HG02759 (cell line): Measurements from ENCODE around the gene FOXJ1.

ENCODE experiments used
- ATAC-seq: cut with Tn5 transposase; IDR thresholded peaks from one replicate; pipeline ENCODE4 v1.9.1; 2021; ENCODE audit warnings: mild to moderate bottlenecking, moderate library complexity; ENCODE audit not compliant: unreplicated experiment

FOXJ1 gene

DNA sequence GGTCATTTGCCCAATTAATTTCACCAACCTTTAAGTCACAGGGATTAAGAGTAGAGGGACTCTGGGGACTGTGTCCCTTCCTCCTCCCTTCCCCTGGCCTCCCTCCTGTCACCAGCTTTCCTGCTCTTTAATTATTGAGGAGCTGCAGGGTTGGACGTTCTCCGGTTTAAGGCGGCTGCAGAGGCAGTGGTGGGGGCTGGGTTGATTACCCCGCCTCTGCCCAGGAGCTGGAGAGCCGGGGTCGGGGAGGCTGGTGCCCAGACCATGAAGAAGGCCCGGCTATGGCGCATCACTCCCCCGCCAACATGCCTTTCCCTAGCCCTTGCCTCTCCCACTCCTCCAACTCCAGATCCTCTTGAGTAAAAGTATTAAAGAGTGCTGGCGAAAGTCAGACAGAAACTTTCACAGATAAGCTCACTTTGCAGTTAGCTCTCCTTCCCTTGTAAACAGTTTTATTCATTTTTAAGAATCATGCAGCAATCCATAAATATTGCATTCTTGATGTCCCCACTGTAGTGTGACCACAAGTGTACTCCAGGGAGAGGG, 1.1 kb upstream of the FOXJ1 start:
- ATAC-seq: no peak

DNA sequence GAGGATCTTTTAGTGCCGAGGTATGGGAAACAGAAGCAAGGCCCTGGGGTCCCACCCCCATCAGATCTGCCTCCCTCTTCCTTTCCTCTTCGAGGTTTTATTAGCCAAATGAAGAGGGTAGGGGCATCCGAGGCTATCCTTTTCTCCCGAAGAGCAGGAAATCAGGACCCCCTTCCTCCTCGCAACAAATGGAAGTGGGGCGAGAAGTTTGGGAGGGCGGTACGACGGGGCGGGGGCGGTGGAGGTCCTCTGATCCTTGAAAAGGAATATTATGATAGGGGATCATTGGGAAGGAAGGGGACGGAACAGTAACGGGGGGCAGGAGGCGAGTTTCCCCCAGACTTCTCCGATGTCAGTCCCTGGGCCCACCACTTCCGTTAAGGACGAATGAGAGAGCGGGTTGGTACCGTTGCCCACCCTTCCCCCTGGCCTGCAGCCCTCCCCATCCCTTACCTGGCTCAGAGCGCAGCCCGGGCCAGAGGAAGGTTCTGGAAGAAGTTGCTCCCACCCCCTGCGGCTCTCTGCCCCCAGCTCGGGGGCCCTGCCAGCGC, 309 bp downstream of the FOXJ1 start:
- peak; percentile 14 for ATAC-seq

DNA sequence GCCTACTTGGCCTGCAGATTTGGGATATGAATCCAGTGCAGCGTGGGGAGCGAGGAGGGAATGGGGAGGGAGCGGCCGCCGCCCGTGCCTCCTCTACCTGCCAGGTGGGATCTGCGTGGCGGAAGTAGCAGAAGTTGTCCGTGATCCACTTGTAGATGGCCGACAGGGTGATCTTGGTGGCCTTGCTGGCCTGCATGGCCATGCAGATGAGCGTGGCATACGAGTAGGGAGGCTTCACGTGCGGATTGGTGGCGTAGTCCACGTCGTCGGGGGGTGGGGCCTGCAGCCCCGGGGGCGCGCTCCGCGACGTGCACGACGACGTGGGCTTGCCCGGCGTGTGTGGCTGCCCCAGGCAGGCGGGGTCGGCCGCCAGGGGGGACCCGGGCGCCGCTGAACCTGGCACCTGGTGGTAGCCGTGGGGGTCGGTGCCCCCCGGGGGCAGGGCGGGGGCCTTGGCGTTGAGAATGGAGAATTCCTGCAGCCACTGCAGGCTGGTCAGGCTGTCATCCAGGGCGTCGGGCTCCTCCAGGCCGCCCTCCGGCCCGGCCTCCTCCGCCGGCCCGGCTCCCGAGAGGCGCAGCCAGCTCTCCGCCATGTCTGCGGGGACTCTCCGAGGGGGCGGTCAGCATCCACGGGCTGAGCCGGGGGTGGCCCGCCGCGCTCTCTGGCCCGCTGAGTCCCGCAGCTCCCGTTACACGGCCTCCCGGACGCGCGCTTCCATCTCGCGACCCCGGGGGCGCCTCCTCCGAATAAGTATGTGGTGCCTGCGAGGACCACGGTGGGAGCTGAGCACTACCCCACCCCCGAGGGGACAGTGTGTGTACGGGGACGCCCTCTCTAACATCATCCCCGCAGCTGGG, 1.0 kb downstream of the FOXJ1 start:
- no peak for ATAC-seq

DNA sequence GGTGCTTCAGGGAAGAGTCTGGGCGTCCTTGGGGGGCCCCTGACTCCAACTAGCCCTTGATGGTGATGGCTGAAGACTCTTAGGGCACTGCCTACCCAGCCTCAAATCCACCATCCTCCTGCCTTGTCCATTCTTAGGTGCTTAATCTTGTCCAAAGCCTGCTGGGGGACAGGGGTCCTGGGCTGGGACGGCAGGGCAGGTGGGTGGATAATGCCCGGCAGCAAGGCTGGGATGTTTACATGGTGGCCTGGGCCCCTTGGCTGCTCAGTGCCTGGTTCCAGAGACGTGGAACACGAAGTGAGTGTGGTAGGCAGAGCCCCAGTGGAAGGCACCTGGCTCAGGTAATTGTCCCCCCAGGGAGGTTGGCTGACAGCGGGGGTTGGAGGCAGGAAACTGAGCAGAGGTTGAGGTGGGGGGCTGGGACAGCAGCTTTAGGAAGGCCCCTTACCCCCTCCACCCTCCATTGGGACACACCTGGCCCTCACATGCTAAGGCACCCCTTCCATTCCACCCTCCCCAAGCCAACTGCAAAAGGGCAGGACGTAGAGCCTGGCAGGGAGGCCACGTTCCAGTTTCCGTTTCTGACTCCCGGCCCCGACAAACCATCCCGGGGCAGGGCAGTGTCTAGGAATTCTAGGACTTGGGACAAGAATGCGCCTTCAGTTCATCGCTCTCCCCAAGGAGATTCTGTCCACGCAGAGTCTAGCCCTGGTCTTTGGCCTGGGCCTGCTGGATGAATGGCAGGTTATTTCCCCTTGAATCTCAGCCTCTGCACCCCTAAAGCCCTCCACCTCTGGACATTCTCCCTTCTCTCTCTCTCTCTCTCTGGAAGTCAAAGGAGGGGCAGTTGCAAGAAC, 1.9 kb downstream of the FOXJ1 start:
- ATAC-seq: no peak

DNA sequence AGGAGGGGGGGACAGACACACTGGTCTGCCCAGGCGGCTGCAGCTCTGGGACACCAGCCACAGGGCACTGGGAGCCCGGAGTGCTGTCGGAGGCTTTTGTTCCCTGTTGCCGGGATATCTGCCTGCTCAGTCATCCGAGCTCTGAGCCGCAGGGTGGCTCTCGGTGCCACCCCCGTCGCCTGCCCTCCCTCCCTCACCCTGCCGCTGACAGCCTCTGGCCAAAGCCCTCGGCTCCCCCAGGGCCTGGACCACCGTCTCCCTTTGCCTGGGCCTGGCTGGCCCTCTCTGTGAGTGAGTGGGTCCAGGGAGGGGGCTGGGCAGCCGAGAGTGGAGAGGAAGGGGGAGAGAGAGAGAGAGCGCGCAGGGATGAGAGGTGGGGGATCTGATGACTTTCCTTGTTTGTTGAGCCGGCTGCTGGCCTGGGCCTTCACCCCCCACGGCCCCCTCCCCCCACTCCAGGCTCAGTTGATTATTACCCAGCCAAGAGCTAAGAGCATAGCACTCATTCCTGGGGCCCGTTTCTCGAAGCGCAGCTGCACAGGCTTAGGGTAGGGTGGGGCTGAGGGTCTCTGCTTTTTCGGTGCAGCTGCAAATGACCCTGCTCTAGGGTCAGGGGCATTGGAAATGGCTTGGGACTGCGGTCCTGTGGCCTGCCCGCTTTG, 2.7 kb downstream of the FOXJ1 start:
- no peak for ATAC-seq

DNA sequence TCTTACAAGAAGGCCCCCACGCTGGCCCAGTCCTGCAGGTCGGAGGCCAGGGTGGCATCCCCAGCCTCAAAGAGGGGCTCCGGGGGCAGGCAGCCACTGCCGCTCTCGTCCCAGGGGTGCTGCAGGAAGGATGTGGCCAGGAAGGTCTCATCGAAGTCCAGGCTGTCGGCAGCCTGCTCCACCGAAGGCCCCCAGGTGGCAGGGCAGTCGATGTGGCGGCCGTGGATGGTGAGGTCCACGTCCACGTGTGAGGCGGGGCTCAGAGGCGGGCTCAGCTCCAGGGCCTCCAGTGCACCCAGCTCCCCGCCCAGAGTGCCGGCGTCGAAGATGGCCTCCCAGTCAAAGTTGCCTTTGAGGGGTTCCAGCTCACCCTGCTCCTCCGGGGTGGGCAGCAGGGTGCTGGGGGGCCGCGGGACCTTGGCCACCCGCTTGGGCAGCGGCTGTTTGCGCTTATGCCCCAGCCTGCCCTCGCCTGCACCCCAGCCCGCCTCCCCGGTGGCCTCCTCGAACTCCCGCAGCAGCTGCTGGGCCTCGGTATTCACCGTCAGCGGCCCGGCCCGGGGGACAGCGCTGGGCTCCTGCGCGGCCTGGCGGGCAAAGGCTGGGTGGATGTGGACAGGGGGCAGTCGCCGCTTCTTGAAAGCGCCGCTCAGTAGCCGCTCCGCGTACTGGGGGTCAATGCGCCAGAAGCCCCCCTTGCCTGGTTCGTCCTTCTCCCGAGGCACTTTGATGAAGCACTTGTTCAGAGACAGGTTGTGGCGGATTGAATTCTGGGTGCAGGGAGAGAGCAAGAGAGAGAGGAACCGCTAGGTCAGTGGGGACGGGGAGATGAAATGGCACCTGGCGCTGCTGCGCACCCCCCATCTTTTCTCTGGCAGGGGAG, 3.5 kb downstream of the FOXJ1 start:
- ATAC-seq: no peak

DNA sequence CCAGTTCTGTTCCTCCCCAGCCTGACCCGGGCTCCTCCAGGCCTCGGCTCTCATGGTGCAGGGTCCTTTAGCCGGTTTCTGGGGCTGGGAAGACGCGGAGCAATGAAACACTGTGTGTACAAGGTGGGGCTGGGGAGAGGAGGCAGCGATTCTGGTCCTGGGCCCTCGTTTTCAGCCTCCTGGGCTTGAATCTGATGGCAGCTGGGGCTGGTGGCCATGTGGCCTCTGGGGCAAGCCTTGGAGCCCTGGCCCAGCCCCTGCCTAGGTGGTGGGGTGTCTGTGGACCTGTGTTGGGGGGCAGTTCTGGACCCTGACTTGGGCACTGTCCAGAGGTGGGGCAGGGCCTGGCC, 4.1 kb downstream of the FOXJ1 start:
- no peak for ATAC-seq

DNA sequence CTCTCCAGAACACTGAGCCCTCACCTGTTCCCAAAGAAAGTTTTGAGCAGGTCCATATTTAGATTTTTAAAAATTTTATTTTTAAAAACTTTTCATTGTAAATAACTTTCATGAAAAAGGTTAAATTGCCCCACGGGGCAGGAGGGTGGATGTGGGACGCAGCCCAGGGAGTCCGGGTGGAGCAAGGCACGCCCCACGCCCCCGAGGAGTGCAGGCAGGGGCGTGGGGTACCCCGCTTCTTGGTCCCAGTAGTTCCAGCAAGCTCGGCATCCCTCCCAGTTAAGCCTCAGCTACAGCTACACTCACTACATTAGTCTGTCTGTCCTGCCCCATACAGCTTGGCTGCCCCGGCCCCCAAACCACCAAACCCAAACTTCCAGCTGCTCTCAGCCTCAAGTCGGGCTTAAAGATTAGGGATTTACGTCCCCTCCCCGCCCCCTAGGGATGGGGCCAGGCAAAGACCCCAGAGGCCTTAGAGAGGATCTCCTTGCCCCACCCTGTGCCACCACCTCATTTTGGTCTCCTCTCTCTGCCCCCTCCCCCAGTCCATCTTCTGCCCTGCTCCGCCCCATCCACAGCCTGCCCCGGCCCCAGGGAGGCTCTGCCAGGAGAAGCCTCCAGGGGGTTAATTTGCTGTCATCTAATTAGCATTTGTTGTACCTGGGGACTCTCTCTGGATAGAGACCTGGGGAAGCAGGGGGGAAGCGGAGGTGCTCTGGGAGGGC, 4.6 kb downstream of the FOXJ1 start:
- no peak for ATAC-seq

DNA sequence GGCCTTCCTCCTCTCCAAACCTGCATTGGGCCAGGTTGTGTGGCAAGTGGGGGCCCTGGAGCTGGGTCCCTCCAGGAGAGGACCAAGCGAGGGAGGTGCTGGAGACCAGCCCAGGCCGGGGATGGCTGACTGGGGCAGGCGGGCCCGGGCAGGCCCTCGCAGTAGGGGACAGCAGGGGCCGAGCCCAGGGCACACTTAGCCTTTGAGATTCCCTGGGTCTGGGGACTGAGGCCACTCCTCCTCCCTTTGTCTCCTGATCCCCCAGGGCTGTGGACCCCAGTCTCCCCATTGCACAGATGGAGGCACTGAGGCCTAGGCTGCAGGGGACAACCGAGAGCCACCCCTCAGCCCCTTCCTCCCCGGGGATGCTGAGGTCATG, 5.2 kb downstream of the FOXJ1 start:
- ATAC-seq: no peak

DNA sequence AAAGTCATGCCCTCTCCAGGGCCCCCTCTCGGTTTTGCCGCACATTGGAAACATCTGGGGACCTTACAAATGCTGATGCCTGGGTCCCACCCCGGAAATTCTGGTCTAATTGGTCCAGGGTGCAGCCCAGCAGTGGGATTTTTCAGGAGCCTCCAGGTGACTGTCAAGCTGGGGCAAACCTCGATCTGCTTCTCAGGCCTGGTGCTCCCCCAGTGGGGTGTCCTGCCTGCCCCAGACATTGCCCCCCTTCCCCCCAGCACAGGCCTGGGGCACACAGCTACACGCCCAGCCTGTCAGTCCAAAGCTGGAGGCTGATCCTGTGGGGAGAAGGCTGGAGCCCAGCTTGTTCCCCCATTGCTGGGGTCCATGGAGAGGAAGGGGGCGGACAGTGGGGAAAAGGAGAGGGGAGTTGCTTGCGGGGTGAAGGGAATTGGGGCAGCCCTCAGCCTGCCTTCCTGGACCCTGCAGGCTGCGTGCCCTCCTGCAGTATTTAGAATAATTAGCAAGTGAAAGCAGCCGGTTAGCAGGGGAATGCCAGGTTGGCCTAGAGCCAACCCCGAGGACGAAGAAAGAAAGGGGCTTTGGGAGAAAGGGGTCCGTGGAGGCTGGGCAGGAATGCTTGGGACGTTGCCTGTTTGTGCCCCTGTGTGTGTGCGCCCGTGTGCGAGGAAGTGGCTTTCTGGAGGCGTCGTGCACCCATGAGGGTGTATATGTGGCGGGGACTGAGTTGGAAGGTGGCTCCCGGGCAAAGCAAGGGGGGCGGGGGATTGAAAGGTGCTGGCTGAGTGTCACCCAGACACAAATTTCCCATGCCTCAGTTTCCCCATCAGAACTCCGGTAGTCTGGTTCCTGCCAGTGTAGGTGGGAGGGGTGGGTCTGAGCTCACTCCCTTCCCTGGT, 5.9 kb downstream of the FOXJ1 start:
- ATAC-seq: no peak

DNA sequence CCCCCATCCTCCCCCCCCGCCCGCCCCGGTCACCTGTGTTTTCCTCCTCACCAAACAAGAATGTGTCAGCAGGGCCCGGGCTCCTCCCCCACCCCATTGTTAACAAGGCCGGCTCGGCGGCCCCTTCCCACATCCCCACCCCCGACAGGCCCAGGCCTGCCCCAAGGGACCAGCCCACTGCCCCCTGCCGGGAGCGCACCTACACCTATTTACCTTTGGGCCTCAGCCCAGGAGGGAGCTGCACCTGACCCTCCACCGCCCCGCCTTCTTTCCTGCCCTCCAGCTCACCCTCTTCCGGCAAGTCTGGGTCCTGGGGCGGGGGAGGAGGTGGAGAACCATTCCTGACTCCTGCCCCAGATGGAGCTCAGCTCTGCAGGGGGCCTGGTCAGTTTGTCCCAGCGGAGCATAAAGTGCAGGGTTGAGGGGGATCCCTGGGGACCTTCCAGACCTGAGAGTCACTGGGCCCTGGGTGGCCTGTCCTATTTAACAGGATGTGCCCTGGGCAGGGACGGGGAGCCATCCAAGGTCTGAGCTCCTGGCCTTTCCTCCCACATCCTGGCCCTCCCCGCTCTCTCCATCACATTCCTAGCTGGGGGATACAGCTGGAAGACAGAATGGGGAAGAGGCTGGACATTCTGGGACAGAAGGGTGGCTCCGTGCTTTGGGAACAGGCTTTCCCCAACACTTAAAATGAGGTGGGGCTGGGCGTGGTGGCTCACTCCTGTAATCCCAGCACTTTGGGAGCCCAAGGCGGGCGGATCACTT, 8.3 kb downstream of the FOXJ1 start:
- ATAC-seq: no peak

DNA sequence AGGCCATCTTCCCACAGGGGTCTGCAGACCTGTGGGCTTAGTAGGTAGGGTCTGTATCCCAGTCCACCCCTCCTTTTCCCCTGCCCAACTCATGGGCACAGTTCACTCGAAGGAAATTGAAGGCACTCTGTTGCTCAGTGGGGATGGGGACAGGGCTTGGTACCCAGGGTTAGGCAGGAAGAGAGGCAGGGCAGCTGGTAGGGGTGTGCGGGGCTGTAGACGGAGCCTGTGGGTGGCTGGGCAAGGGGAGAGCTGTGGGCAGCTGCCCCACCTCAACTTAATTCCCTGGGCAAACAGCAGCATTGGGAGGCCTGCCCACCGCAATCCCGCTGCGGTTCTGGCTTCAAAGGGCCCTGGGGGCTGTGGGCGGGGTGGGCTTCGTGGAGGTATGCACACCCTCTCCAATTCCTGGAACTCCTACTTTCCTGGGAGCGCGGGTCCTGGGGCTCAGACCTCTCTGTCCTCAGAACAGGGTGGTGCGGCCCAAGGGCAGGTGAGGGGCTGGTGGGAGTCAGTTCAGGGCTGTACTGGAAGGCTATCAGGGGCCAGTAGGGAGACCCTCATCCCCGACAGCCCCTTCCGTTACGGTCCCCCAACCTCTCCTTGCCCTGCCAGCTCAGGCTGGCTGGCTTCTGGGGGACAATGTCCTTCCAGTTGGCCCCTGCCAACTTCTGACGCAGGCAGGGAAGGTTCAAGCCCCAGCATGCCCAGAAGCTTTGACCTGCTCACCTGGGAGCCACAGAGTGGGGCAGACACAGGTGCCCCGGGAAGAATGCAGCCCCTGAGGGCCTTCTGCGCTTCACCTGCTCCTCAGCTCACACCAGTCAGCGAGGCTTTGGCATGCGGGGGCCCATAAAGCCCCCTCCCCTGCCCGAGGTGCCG, 9.1 kb downstream of the FOXJ1 start:
- ATAC-seq: no peak

DNA sequence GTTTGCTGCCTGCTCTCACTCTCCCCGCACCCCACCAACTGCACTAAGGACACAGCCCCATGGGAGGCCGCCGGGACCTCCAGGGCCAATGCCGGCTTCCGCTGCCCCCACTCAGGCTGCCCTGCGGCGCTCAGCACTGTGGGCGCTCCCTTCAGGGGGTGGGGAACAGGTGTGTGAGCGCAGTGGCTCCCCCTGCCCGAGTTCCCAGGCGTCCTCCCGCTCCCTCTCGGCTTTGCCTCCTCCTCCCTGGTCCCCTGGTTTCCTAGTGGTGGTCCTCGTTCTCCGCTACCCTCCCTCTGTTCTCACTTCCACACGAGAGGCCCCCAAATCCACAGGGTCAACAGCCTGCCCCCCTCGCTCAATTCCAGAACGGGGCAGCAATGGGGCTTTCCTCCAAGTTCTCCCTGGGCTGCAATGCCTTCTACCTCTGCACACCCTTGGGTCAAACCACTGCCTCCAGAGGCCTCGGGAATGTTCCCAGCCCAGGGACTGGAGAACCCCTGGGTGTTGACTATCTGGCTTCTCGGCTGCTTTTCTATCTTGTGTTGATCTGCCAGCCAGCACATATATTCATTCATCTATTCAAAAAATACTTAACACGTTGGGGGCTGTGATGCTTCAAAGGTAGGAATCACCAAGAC, 9.9 kb downstream of the FOXJ1 start:
- no peak for ATAC-seq

DNA sequence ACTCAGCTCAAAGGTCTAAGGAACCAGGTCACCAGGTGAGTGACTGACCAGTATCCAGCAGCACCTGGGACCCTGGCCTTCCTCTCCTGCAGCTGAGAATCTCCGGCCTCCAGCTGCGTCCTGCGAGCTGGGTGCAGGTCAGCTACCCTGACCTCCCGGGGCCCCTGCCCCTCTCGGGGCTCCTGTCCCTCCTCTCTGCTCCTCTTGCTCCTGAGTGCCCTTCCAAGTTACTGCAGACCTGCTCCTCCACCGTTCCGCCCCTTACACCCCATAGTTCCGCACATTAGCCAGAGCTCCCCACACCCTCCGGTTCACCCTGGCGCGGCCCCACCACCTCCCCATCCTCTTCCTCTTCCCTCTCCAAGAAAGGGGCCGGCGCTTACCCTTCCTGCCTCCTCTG, 10.6 kb downstream of the FOXJ1 start:
- no peak for ATAC-seq

DNA sequence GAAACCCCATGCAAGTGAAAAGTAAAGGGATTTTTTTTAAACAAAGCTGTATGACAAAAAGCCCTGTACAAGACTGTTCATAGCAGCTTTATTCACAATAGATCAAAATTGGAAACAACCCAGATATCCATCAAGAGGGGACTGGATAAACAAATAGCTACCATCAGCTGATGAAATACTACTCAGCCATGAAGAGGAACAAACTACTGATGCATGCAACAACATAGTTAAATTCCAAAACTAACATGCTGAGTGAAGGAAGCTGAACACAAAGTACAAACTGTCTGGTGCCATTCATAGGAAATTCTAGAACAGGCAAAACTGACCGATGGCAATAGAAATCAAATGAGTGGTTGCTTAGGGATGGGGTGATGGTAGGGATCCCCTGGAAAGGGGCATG, 15.1 kb downstream of the FOXJ1 start:
- ATAC-seq: no peak

DNA sequence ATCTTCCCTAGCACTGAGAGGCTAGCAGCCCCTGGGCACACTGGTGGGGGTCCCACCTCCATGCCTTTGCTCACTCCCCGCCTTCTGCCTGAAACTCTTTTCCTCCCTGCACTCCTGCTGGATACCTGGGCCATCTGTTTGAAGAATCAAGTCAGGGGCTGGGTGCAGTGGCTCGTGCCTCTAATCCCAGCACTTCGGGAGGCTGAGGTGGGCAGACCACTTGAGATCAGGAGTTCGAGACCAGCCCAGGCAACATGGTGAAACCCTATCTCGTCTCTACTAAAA, 15.7 kb downstream of the FOXJ1 start:
- no peak for ATAC-seq
